Measurements from ENCODE around the gene CC2D2A. TPM values are rescaled to one million over a fixed set of nuclear protein-coding genes. Genes with fewer than 3 reads are reported as not detected.
"Not testable (repeated sequence)": the region's sequence is repeated elsewhere in the genome, so short reads cannot be mapped to it uniquely, and the experiment has no call there.

CC2D2A gene
- total RNA-seq, 1 donor from 2014 or later = 7.8 TPM

- no peak overlapping the region for H3K27ac ChIP-seq (ENCODE audit: low read depth, low read length)
- H3K27me3 ChIP-seq (ENCODE audit: control insufficient read depth in 3 of 3, insufficient read depth in 3 of 3, low read length in 3 of 3) = no peaks in the 10 kb centered on the region
- H3K36me3 ChIP-seq (ENCODE audit: control insufficient read depth in 3 of 3, insufficient read depth in 3 of 3, low read length in 3 of 3) = peaks cover 0 to 9% (median 4%) of the 10 kb centered on the region in 3 donors
- H3K4me3 ChIP-seq (ENCODE audit: low read length in 3 of 3) = no peak overlapping the region
- H3K9me3 ChIP-seq (ENCODE audit: control insufficient read depth in 3 of 3, low read length in 3 of 3) = no peaks in the 10 kb centered on the region
- H3K9ac ChIP-seq (ENCODE audit: low read depth in 1 of 3, low read length in 3 of 3) = no peak overlapping the region
- H3K4me1 ChIP-seq (ENCODE audit: control insufficient read depth in 3 of 3, insufficient read depth in 3 of 3, low read length in 3 of 3) = no peaks in the 10 kb centered on the region
Observed at GRCh38 chr4:15507679-15508078, 38.0 kb downstream of the CC2D2A start.

- H3K4me3 ChIP-seq (ENCODE audit: low read length in 3 of 3) = no peak overlapping the region
- no peaks in the 10 kb centered on the region for H3K4me1 ChIP-seq (ENCODE audit: control insufficient read depth in 3 of 3, insufficient read depth in 3 of 3, low read length in 3 of 3)
- no peak overlapping the region for H3K9ac ChIP-seq (ENCODE audit: low read depth in 1 of 3, low read length in 3 of 3)
- no peaks in the 10 kb centered on the region for H3K9me3 ChIP-seq (ENCODE audit: control insufficient read depth in 3 of 3, low read length in 3 of 3)
- H3K27me3 ChIP-seq (ENCODE audit: control insufficient read depth in 3 of 3, insufficient read depth in 3 of 3, low read length in 3 of 3) = no peaks in the 10 kb centered on the region
- H3K36me3 ChIP-seq (ENCODE audit: control insufficient read depth in 3 of 3, insufficient read depth in 3 of 3, low read length in 3 of 3) = peaks cover 0 to 12% (median 4%) of the 10 kb centered on the region in 3 donors
- H3K27ac ChIP-seq (ENCODE audit: low read depth, low read length) = no peak overlapping the region
Observed at GRCh38 chr4:15510961-15511360, 41.3 kb downstream of the CC2D2A start.

GRCh38 chr4:15513545-15513944, 43.9 kb downstream of the CC2D2A start:
- Histone ChIP-seq H3K4me1 (ENCODE audit: control insufficient read depth in 3 of 3, insufficient read depth in 3 of 3, low read length in 3 of 3) (no peaks in the 10 kb centered on the region), H3K36me3 (ENCODE audit: control insufficient read depth in 3 of 3, insufficient read depth in 3 of 3, low read length in 3 of 3) (peaks cover 0 to 24% (median 6%) of the 10 kb centered on the region in 3 donors), H3K9me3 (ENCODE audit: control insufficient read depth in 3 of 3, low read length in 3 of 3) (no peaks in the 10 kb centered on the region), H3K4me3 (ENCODE audit: low read length in 3 of 3) (no peak overlapping the region), H3K27ac (ENCODE audit: low read depth, low read length) (no peak overlapping the region), H3K9ac (ENCODE audit: low read depth in 1 of 3, low read length in 3 of 3) (no peak overlapping the region), H3K27me3 (ENCODE audit: control insufficient read depth in 3 of 3, insufficient read depth in 3 of 3, low read length in 3 of 3) (no peaks in the 10 kb centered on the region)

GRCh38 chr4:15515106-15515505, 45.4 kb downstream of the CC2D2A start:
- Histone ChIP-seq H3K27me3 (ENCODE audit: control insufficient read depth in 3 of 3, insufficient read depth in 3 of 3, low read length in 3 of 3) (no peaks in the 10 kb centered on the region), H3K9ac (ENCODE audit: low read depth in 1 of 3, low read length in 3 of 3) (no peak overlapping the region), H3K36me3 (ENCODE audit: control insufficient read depth in 3 of 3, insufficient read depth in 3 of 3, low read length in 3 of 3) (peaks cover 0 to 17% (median 2%) of the 10 kb centered on the region in 3 donors), H3K27ac (ENCODE audit: low read depth, low read length) (no peak overlapping the region), H3K9me3 (ENCODE audit: control insufficient read depth in 3 of 3, low read length in 3 of 3) (no peaks in the 10 kb centered on the region), H3K4me1 (ENCODE audit: control insufficient read depth in 3 of 3, insufficient read depth in 3 of 3, low read length in 3 of 3) (no peaks in the 10 kb centered on the region), H3K4me3 (ENCODE audit: low read length in 3 of 3) (no peak overlapping the region)

GRCh38 chr4:15516494-15516893, 46.8 kb downstream of the CC2D2A start:
- Histone ChIP-seq H3K27me3 (ENCODE audit: control insufficient read depth in 3 of 3, insufficient read depth in 3 of 3, low read length in 3 of 3) (no peaks in the 10 kb centered on the region), H3K4me1 (ENCODE audit: control insufficient read depth in 3 of 3, insufficient read depth in 3 of 3, low read length in 3 of 3) (no peaks in the 10 kb centered on the region), H3K36me3 (ENCODE audit: control insufficient read depth in 3 of 3, insufficient read depth in 3 of 3, low read length in 3 of 3) (peaks cover 2 to 15% (median 4%) of the 10 kb centered on the region in 3 donors), H3K27ac (ENCODE audit: low read depth, low read length) (no peak overlapping the region), H3K4me3 (ENCODE audit: low read length in 3 of 3) (no peak overlapping the region), H3K9me3 (ENCODE audit: control insufficient read depth in 3 of 3, low read length in 3 of 3) (no peaks in the 10 kb centered on the region), H3K9ac (ENCODE audit: low read depth in 1 of 3, low read length in 3 of 3) (no peak overlapping the region)

- not testable (repeated sequence) for H3K9ac ChIP-seq (ENCODE audit: low read depth in 1 of 3, low read length in 3 of 3); H3K4me1 ChIP-seq (ENCODE audit: control insufficient read depth in 3 of 3, insufficient read depth in 3 of 3, low read length in 3 of 3); H3K27ac ChIP-seq (ENCODE audit: low read depth, low read length); H3K4me3 ChIP-seq (ENCODE audit: low read length in 3 of 3); H3K27me3 ChIP-seq (ENCODE audit: control insufficient read depth in 3 of 3, insufficient read depth in 3 of 3, low read length in 3 of 3); H3K9me3 ChIP-seq (ENCODE audit: control insufficient read depth in 3 of 3, low read length in 3 of 3)
- peaks cover 2 to 15% (median 4%) of the 10 kb centered on the region in 3 donors for H3K36me3 ChIP-seq (ENCODE audit: control insufficient read depth in 3 of 3, insufficient read depth in 3 of 3, low read length in 3 of 3)
Observed at GRCh38 chr4:15517681-15518080, 48.0 kb downstream of the CC2D2A start.

GRCh38 chr4:15521442-15522039, 51.9 kb downstream of the CC2D2A start:
- H3K36me3 ChIP-seq (ENCODE audit: control insufficient read depth in 3 of 3, insufficient read depth in 3 of 3, low read length in 3 of 3) = peaks cover 2 to 8% (median 4%) of the 10 kb centered on the region in 3 donors
- H3K4me1 ChIP-seq (ENCODE audit: control insufficient read depth in 3 of 3, insufficient read depth in 3 of 3, low read length in 3 of 3) = no peaks in the 10 kb centered on the region
- H3K4me3 ChIP-seq (ENCODE audit: low read length in 3 of 3) = no peak overlapping the region
- no peaks in the 10 kb centered on the region for H3K27me3 ChIP-seq (ENCODE audit: control insufficient read depth in 3 of 3, insufficient read depth in 3 of 3, low read length in 3 of 3)
- H3K27ac ChIP-seq (ENCODE audit: low read depth, low read length) = no peak overlapping the region
- H3K9ac ChIP-seq (ENCODE audit: low read depth in 1 of 3, low read length in 3 of 3) = no peak overlapping the region
- no peaks in the 10 kb centered on the region for H3K9me3 ChIP-seq (ENCODE audit: control insufficient read depth in 3 of 3, low read length in 3 of 3)

- Histone ChIP-seq H3K27ac (ENCODE audit: low read depth, low read length) (no peak overlapping the region), H3K4me1 (ENCODE audit: control insufficient read depth in 3 of 3, insufficient read depth in 3 of 3, low read length in 3 of 3) (no peaks in the 10 kb centered on the region), H3K36me3 (ENCODE audit: control insufficient read depth in 3 of 3, insufficient read depth in 3 of 3, low read length in 3 of 3) (peaks cover 0 to 4% (median 0%) of the 10 kb centered on the region in 3 donors), H3K9ac (ENCODE audit: low read depth in 1 of 3, low read length in 3 of 3) (no peak overlapping the region), H3K4me3 (ENCODE audit: low read length in 3 of 3) (no peak overlapping the region), H3K9me3 (ENCODE audit: control insufficient read depth in 3 of 3, low read length in 3 of 3) (no peaks in the 10 kb centered on the region), H3K27me3 (ENCODE audit: control insufficient read depth in 3 of 3, insufficient read depth in 3 of 3, low read length in 3 of 3) (no peaks in the 10 kb centered on the region)
Observed at GRCh38 chr4:15525080-15525479, 55.4 kb downstream of the CC2D2A start.

GRCh38 chr4:15526924-15527592, 57.4 kb downstream of the CC2D2A start:
- H3K9me3 ChIP-seq (ENCODE audit: control insufficient read depth in 3 of 3, low read length in 3 of 3) = no peaks in the 10 kb centered on the region
- no peaks in the 10 kb centered on the region for H3K36me3 ChIP-seq (ENCODE audit: control insufficient read depth in 3 of 3, insufficient read depth in 3 of 3, low read length in 3 of 3)
- H3K27ac ChIP-seq (ENCODE audit: low read depth, low read length) = no peak overlapping the region
- no peak overlapping the region for H3K9ac ChIP-seq (ENCODE audit: low read depth in 1 of 3, low read length in 3 of 3)
- H3K27me3 ChIP-seq (ENCODE audit: control insufficient read depth in 3 of 3, insufficient read depth in 3 of 3, low read length in 3 of 3) = no peaks in the 10 kb centered on the region
- H3K4me3 ChIP-seq (ENCODE audit: low read length in 3 of 3) = no peak overlapping the region
- H3K4me1 ChIP-seq (ENCODE audit: control insufficient read depth in 3 of 3, insufficient read depth in 3 of 3, low read length in 3 of 3) = no peaks in the 10 kb centered on the region

GRCh38 chr4:15531792-15532191, 62.1 kb downstream of the CC2D2A start:
- Histone ChIP-seq H3K36me3 (ENCODE audit: control insufficient read depth in 3 of 3, insufficient read depth in 3 of 3, low read length in 3 of 3) (no peaks in the 10 kb centered on the region), H3K9ac (ENCODE audit: low read depth in 1 of 3, low read length in 3 of 3) (no peak overlapping the region), H3K4me3 (ENCODE audit: low read length in 3 of 3) (no peak overlapping the region), H3K4me1 (ENCODE audit: control insufficient read depth in 3 of 3, insufficient read depth in 3 of 3, low read length in 3 of 3) (peaks cover 0 to 4% (median 0%) of the 10 kb centered on the region in 3 donors), H3K27me3 (ENCODE audit: control insufficient read depth in 3 of 3, insufficient read depth in 3 of 3, low read length in 3 of 3) (no peaks in the 10 kb centered on the region), H3K27ac (ENCODE audit: low read depth, low read length) (no peak overlapping the region), H3K9me3 (ENCODE audit: control insufficient read depth in 3 of 3, low read length in 3 of 3) (no peaks in the 10 kb centered on the region)

Data from skeletal muscle tissue (tissue), 4 donors.